Posterior cingulate gyrus (tissue), 11 donors: ENCODE results near the gene CSTPP1.
"Not testable (repeated sequence)": the region's sequence is repeated elsewhere in the genome, so short reads cannot be mapped to it uniquely, and the experiment has no call there.

ENCODE experiments used
- DNase-seq, 10 donors: peaks; one replicate each; pipeline versions ENCODE4 v3.0.0 to v3.0.0-alpha.2; 2020 to 2021; ENCODE audit warnings: mixed read lengths in 3 of 10
- intact Hi-C: fragments of 100-400 bp; cut with DNase I; formaldehyde crosslinking; loops from one replicate; pipeline ENCODE4 v1.15.1; 2023

Gene CSTPP1

GRCh38 chr11:46906609-46907041, 29.9 kb upstream of the CSTPP1 start:
- intact Hi-C loops, result no loop called here

GRCh38 chr11:46907606-46908005, 29.0 kb upstream of the CSTPP1 start:
- DNase-seq, result no peak
- intact Hi-C loops, result no loop called here

More at GRCh38 chr11:46906609-46907041, 29.9 kb upstream of the CSTPP1 start:
- DNase-seq, result peak in 2 of 10 donors; percentile 56 to 89

GRCh38 chr11:46912526-46913150, 23.9 kb upstream of the CSTPP1 start:
- intact Hi-C loops, result no loop called here
- peak in 3 of 10 donors; percentile 52 to 86 (median 86) for DNase-seq

GRCh38 chr11:46913484-46913883, 23.1 kb upstream of the CSTPP1 start:
- DNase-seq, result no peak
- intact Hi-C loops, result no loop called here

- no peak for DNase-seq
- intact Hi-C loops, result no loop called here
These were observed 22.2 kb upstream of the CSTPP1 start for GRCh38 chr11:46914363-46914762.

- no peak for DNase-seq
- intact Hi-C loops, result no loop called here
These were observed 21.7 kb upstream of the CSTPP1 start for GRCh38 chr11:46914910-46915309.

GRCh38 chr11:46916286-46917108, 20.1 kb upstream of the CSTPP1 start:
- intact Hi-C loops, result no loop called here

GRCh38 chr11:46917109-46917761, 19.3 kb upstream of the CSTPP1 start:
- DNase-seq, result no peak
- intact Hi-C loops, result no loop called here

More at GRCh38 chr11:46916286-46917108, 20.1 kb upstream of the CSTPP1 start:
- DNase-seq, result peak in 4 of 10 donors; percentile 52 to 92 (median 84)

- intact Hi-C loops, result no loop called here
- no peak for DNase-seq
These were observed 18.8 kb upstream of the CSTPP1 start for GRCh38 chr11:46917762-46918082.

- intact Hi-C loops, result no loop called here
- DNase-seq, result peak in 5 of 10 donors; percentile 57 to 94 (median 84)
These were observed 18.3 kb upstream of the CSTPP1 start, which contains the start of gene LRP4 for GRCh38 chr11:46918083-46918787. LRP4 (minus strand) TSS chr11:46918550; CDS start chr11:46918379, 171 bp downstream.

- DNase-seq, result no peak
- intact Hi-C loops, result loop anchor here (1.0 kb wide), 1 partner anchor 234 kb away; no protein-coding TSS in a partner anchor
These were observed 17.6 kb upstream of the CSTPP1 start for GRCh38 chr11:46918788-46919513.

- DNase-seq, result no peak
- intact Hi-C loops, result no loop called here
These were observed 15.8 kb upstream of the CSTPP1 start for GRCh38 chr11:46920755-46921154.

GRCh38 chr11:46927928-46928327, 8.6 kb upstream of the CSTPP1 start:
- intact Hi-C loops, DNase-seq: not testable (repeated sequence)

GRCh38 chr11:46928701-46929100, 7.9 kb upstream of the CSTPP1 start:
- intact Hi-C loops, DNase-seq: not testable (repeated sequence)

- no peak for DNase-seq
- intact Hi-C loops, result no loop called here
These were observed 6.5 kb upstream of the CSTPP1 start for GRCh38 chr11:46930089-46930488.

GRCh38 chr11:46942172-46942571, 5.6 kb downstream of the CSTPP1 start:
- intact Hi-C loops, result no loop called here
- DNase-seq, result no peak

- intact Hi-C loops, result no loop called here
- no peak for DNase-seq
These were observed 8.0 kb downstream of the CSTPP1 start for GRCh38 chr11:46944356-46945075.

GRCh38 chr11:46947399-46948077, 11.0 kb downstream of the CSTPP1 start:
- no peak for DNase-seq
- intact Hi-C loops, result no loop called here
